ENCODE measurements around the gene ULK4.

DNA sequence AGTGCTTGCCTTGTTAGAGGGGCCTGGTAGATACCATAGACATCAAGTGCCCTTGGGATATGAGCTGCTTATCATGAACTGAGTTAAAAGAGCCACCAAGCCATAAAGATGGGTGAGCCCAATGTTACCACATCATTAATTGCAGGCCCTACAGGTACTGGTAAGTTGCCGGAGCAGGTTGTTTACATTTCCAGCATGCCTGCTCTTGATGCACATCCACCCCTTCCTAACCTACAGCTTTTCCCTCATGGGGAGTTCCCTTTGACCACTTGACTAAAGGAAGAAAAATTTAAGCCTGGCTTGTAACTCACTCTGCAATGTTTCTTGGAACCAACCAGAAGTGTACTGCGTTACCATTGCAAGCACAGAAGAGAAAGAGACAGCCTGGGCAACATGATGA is 24.7 kb upstream of the ULK4 start:
- TF ChIP-seq, protein P1, sequence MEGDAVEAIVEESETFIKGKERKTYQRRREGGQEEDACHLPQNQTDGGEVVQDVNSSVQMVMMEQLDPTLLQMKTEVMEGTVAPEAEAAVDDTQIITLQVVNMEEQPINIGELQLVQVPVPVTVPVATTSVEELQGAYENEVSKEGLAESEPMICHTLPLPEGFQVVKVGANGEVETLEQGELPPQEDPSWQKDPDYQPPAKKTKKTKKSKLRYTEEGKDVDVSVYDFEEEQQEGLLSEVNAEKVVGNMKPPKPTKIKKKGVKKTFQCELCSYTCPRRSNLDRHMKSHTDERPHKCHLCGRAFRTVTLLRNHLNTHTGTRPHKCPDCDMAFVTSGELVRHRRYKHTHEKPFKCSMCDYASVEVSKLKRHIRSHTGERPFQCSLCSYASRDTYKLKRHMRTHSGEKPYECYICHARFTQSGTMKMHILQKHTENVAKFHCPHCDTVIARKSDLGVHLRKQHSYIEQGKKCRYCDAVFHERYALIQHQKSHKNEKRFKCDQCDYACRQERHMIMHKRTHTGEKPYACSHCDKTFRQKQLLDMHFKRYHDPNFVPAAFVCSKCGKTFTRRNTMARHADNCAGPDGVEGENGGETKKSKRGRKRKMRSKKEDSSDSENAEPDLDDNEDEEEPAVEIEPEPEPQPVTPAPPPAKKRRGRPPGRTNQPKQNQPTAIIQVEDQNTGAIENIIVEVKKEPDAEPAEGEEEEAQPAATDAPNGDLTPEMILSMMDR (conservative IDR thresholded peaks at IDR 0.05; ENCODE audit: low read depth, low read length), result no peak
- TF ChIP-seq, protein P2, sequence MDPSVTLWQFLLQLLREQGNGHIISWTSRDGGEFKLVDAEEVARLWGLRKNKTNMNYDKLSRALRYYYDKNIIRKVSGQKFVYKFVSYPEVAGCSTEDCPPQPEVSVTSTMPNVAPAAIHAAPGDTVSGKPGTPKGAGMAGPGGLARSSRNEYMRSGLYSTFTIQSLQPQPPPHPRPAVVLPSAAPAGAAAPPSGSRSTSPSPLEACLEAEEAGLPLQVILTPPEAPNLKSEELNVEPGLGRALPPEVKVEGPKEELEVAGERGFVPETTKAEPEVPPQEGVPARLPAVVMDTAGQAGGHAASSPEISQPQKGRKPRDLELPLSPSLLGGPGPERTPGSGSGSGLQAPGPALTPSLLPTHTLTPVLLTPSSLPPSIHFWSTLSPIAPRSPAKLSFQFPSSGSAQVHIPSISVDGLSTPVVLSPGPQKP (IDR thresholded peaks at IDR 0.05; ENCODE audit: borderline replicate concordance, low read depth, low read length), result no peak
- no peak for TF ChIP-seq RCOR1 (IDR thresholded peaks at IDR 0.05; ENCODE audit: insufficient replicate concordance, low read length)
- no peak for TF ChIP-seq RAD21 (IDR thresholded peaks at IDR 0.05; ENCODE audit: low read length)
